ENCODE measurements around the gene SPSB1. TPM values are rescaled to one million over a fixed set of nuclear protein-coding genes. Genes with fewer than 3 reads are reported as not detected.
"Not testable (repeated sequence)": the region's sequence is repeated elsewhere in the genome, so short reads cannot be mapped to it uniquely, and the experiment has no call there.

Gene SPSB1
- total RNA-seq, 1 donor = 1.6 TPM

- DNase-seq (ENCODE audit: low read depth in 2 of 3, low spot score in 2 of 3) = no peak
Observed at GRCh38 chr1:9298282-9298681, 5.6 kb downstream of the SPSB1 start.

DNA sequence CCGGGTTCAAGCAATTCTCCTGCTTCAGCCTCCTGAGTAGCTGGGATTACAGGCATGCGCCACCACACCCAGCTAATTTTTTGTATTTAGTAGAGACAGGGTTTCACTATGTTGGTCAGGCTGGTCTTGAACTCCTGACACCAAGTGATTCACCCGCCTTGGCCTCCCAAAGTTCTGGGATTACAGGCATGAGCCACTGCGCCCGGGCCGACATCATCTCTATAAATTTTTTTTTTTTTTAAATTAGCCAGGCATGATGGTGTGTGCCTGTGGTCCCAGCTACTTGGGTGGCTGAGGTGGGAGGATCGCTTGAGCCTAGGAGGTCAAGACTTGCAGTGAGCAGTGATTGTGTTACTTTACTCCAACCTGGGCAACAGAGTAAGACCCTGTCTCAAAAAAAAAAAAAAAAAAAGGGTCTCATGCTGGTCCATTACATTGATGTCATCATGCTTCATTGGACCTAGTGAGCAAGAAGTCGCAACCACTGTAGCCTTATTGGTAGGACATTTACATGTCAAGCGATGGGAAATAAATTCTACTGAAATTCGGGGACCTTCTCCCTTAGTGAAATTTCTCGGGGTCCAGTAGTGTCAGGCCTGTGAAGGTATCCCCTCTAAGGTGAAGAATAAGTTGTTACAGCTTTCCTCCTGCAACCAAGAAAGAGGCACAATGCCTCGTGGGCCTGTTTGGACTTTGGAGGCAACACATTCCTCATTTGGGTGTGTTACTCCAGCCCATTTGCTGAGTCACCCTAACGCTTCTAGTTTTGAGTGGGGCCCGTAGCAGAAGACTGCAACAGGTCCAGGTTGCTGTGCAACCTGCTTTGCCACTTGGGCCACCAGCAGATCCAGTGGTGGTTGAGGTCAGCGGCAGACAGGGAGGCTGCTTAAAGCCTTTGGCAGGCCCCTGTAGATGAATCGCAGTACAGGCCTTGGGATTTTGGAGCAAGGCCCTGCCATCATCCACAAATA, 7.2 kb downstream of the SPSB1 start:
- not testable (repeated sequence) for DNase-seq (ENCODE audit: low read depth in 2 of 3, low spot score in 2 of 3)

DNA sequence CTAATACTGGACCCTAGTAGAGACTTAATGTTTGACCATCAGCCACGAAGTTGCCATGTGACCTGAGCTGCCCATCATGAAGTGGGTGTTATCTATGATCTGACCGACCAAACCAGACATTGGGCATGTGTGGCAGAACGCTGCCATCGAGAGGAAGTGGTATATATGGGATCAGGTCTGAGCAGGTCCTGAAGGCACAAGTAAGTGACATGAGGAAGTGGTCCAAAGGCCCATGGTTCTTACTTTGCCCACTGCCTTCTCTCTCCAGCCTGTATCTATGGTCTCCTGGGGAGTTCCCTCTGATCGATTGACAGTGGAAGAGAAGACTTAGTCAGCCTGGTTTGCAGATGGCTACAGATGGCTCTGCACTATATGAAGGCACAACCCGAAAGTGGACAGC, 7.9 kb downstream of the SPSB1 start:
- DNase-seq (ENCODE audit: low read depth in 2 of 3, low spot score in 2 of 3) = no peak

DNA sequence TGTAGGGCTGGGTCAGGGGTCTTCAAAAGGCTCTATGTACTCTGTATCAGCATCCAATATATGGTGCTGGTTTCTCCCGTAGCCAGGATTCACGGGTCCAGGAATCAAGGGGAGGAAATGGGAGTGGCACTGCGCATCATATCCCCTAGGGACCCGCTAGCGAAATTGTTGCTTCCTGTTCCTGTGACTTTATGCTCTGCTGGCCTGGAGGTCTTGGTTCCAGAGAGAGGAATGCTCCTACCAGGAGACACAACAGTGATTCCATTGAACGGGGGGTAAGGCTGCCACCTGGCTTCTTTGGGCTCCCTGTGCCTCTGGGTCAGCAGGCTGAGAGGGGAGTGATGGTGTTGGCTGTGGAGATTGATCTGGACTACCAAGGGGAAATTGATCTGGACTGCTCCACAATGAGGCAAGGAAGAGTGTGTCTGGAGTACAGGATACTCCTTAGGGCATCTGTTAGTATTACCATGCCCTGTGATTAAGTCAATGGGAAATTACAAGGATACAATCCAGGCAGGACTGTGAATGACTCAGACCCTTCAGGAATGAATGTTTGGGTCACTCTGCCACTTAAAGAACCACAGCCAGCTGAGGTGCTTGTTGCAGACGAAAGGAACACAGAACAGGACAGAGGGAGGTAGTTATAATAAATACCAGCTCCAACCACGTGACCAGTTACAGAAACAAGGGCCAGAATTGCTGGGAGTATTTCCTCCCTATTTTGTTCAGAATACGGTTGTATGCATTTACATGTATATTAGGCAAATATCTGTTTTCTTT, 10.2 kb downstream of the SPSB1 start:
- DNase-seq (ENCODE audit: low read depth in 2 of 3, low spot score in 2 of 3) = no peak

GRCh38 chr1:9303916-9304315, 11.2 kb downstream of the SPSB1 start:
- no peak for DNase-seq (ENCODE audit: low read depth in 2 of 3, low spot score in 2 of 3)

GRCh38 chr1:9305216-9305615, 12.5 kb downstream of the SPSB1 start:
- DNase-seq (ENCODE audit: low read depth in 2 of 3, low spot score in 2 of 3) = no peak

DNA sequence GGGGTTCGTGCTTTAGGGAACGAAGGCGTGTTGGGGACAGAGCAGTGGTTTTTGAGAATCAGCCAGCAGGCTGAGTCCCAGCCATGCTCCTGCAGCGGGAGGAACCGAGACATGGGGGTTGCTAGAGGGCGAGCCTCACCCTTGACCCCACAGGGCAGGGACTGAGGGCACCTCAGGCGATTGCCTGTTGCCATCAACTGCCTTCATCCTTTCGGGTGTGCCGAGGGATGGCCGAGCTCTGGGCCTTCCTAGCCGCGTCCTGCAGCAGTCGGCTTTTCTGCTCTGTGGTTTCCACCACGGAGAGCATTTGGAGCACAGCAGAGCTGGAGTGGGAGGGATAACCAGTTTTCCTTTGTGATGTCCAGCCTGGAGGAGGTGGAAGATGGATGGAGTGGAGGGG, 13.3 kb downstream of the SPSB1 start:
- no peak for DNase-seq (ENCODE audit: low read depth in 2 of 3, low spot score in 2 of 3)

DNA sequence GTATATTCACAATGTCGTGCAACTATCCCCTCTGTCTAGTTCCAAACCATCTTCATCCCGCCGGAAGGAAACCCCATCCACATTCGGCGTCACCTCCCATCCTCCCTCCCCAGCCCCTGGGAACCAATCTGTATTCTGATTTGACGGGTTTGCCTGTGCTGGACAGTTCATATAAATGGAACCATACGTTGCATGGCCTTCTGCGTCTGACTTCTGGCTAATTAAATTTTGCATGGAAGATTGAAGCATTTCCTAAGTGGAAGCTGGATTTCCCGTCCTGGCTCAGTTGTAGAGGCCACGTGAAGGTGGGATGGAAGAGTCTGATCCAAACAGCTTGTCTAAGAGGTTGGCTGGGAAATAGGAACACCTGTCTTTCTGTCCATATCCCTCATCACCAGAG, 14.6 kb downstream of the SPSB1 start:
- no peak for DNase-seq (ENCODE audit: low read depth in 2 of 3, low spot score in 2 of 3)

DNA sequence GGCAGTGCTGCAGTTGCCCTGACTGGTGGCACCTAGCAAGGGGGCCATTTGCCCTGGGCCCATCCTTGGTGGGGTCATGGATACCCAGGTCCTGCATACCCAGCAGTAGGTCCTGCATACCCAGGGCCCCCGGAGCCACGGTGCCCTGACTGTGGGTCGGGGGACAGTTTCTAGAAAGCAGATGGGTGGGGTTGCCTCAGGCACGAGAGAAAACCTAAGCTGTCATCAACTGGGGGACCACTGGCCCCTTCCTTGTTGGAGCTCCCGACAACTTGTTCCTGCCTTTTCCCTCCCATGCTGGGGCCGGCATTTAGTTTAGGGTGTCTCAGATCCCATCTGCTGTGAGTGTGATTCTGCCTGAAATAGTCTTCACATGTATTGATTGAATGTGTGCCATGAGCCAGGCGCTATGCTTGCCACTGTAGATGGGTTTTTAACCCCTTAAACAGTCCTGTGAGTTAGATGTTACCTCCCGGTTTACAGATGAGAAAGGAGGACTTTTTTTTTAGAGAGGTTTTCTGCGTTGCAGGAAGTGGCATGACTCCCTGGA, 15.6 kb downstream of the SPSB1 start:
- no peak for DNase-seq (ENCODE audit: low read depth in 2 of 3, low spot score in 2 of 3)

GRCh38 chr1:9309080-9309479, 16.4 kb downstream of the SPSB1 start:
- no peak for DNase-seq (ENCODE audit: low read depth in 2 of 3, low spot score in 2 of 3)

GRCh38 chr1:9309991-9310390, 17.3 kb downstream of the SPSB1 start:
- DNase-seq (ENCODE audit: low read depth in 2 of 3, low spot score in 2 of 3) = no peak

- DNase-seq (ENCODE audit: low read depth in 2 of 3, low spot score in 2 of 3) = no peak
Observed at GRCh38 chr1:9311029-9311428, 18.3 kb downstream of the SPSB1 start.

GRCh38 chr1:9311479-9311878, 18.8 kb downstream of the SPSB1 start:
- DNase-seq (ENCODE audit: low read depth in 2 of 3, low spot score in 2 of 3) = no peak

- no peak for DNase-seq (ENCODE audit: low read depth in 2 of 3, low spot score in 2 of 3)
Observed at GRCh38 chr1:9312168-9312720, 19.6 kb downstream of the SPSB1 start.

GRCh38 chr1:9313576-9313975, 20.9 kb downstream of the SPSB1 start:
- DNase-seq (ENCODE audit: low read depth in 2 of 3, low spot score in 2 of 3) = no peak

- no peak for DNase-seq (ENCODE audit: low read depth in 2 of 3, low spot score in 2 of 3)
Observed at GRCh38 chr1:9314111-9314510, 21.4 kb downstream of the SPSB1 start.

GRCh38 chr1:9314711-9315379, 22.2 kb downstream of the SPSB1 start:
- no peak for DNase-seq (ENCODE audit: low read depth in 2 of 3, low spot score in 2 of 3)

DNA sequence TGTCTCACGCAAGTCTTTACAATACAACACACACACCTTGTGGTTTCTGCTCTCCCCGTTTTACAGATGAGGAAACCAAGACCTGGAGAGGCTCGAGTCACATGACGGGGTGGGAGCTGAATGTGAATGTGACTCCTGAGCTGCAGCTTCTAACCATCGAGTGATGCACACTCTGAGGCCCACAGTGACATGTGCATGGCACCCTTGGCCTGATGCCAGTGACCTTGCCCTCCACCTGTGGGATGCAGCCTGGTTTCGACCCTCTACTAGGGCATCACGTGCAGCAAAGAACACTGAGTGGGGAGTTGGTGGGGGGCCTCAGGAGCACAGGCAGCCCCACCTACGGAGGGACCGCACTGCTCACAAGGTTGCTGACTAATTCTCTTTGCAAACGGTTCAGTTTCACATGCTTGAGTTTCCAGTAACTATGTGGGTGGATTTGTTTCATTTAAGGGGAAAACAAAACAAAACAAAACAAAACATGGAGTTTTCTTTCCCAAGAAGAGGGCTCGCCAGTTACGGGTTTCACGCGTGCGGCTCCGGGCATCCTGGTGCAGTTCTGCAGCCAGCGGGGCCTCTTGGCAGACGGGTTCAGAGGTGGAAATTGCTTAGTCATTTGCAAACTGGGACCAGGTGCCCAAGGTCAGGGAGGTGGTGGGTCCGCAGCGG, 22.9 kb downstream of the SPSB1 start:
- DNase-seq (ENCODE audit: low read depth in 2 of 3, low spot score in 2 of 3) = no peak

- DNase-seq (ENCODE audit: low read depth in 2 of 3, low spot score in 2 of 3) = no peak
Observed at GRCh38 chr1:9316080-9316444, 23.4 kb downstream of the SPSB1 start.

- DNase-seq (ENCODE audit: low read depth in 2 of 3, low spot score in 2 of 3) = no peak
Observed at GRCh38 chr1:9316512-9316911, 23.8 kb downstream of the SPSB1 start.
